Liver (tissue), 9 donors: Measurements from ENCODE around the gene NME4. TPM values are rescaled to one million over a fixed set of nuclear protein-coding genes. Genes with fewer than 3 reads are reported as not detected.
A peak's percentile ranks its signal among the peaks of the same experiment; 100 is the strongest.

Source experiments
- DNase-seq: peaks from one replicate; pipeline ENCODE4 v3.0.0-alpha.2; 2017; ENCODE audit warnings: low spot score
- H3K27ac ChIP-seq, 2 donors: one replicate each; pipeline ENCODE4 v1.7.0; 2013; ENCODE audit warnings: inconsistent platforms in 2 of 2, low read length in 2 of 2, control low read depth in 1 of 2, low read depth in 1 of 2, mild to moderate bottlenecking in 1 of 2
- H3K27me3 ChIP-seq, 4 donors: one replicate each; pipeline versions ENCODE4 v1.6.1 to v1.7.0; 2013; ENCODE audit warnings: low read length in 3 of 4, inconsistent platforms in 1 of 4, mild to moderate bottlenecking in 1 of 4, moderate library complexity in 1 of 4; ENCODE audit not compliant: control insufficient read depth in 4 of 4, insufficient read depth in 4 of 4
- H3K36me3 ChIP-seq, 4 donors: one replicate each; pipeline versions ENCODE4 v1.6.1 to v1.7.0; 2013; ENCODE audit warnings: low read length in 3 of 4, mild to moderate bottlenecking in 3 of 4, low read depth in 1 of 4, moderate library complexity in 1 of 4; ENCODE audit not compliant: control insufficient read depth in 4 of 4, insufficient read depth in 3 of 4
- H3K4me1 ChIP-seq, 4 donors: one replicate each; pipeline versions ENCODE4 v1.6.1 to v1.7.0; 2013; ENCODE audit warnings: low read length in 3 of 4, mild to moderate bottlenecking in 3 of 4, moderate library complexity in 1 of 4; ENCODE audit not compliant: control insufficient read depth in 4 of 4, insufficient read depth in 4 of 4
- H3K4me3 ChIP-seq, 3 donors: one replicate each; pipeline versions ENCODE4 v1.6.1 to v1.7.0; 2013; ENCODE audit warnings: low read length in 3 of 3, control low read depth in 1 of 3, low read depth in 1 of 3, mild to moderate bottlenecking in 1 of 3
- H3K9ac ChIP-seq, 2 donors: one replicate each; pipeline ENCODE4 v1.7.0; 2013; ENCODE audit warnings: low read length in 2 of 2, mild to moderate bottlenecking in 2 of 2, moderate library complexity in 2 of 2, control low read depth in 1 of 2, low read depth in 1 of 2
- H3K9me3 ChIP-seq, 4 donors: one replicate each; pipeline versions ENCODE4 v1.6.1 to v1.7.0; 2013; ENCODE audit warnings: low read length in 3 of 4; ENCODE audit not compliant: control insufficient read depth in 4 of 4
- ATF3 ChIP-seq: IDR thresholded peaks from 2 replicates; pipeline ENCODE4 v1.6.1; 2016; ENCODE audit warnings: antibody characterized with exemption
- CTCF ChIP-seq: fragments of 150-350 bp; IDR thresholded peaks from 2 replicates; pipeline ENCODE4 v1.5.1; 2017; ENCODE audit warnings: improper control_type of control experiment, low read depth, low read length; ENCODE audit not compliant: missing input control
- EGR1 ChIP-seq, 2 donors: IDR thresholded peaks; 2 replicates each; pipeline ENCODE4 v1.6.1; 2016 to 2018; ENCODE audit warnings: antibody characterized with exemption in 2 of 2, low read depth in 2 of 2
- FOXA1 ChIP-seq: IDR thresholded peaks from 2 replicates; pipeline ENCODE4 v1.6.1; 2016; ENCODE audit warnings: antibody characterized with exemption
- FOXA2 ChIP-seq: IDR thresholded peaks from 2 replicates; pipeline ENCODE4 v1.6.1; 2016; ENCODE audit warnings: antibody characterized with exemption
- GABPA ChIP-seq, 2 donors: IDR thresholded peaks in 1 of 2; conservative IDR thresholded peaks in 1 of 2; 2 replicates each; pipeline ENCODE4 v1.6.1; 2016; ENCODE audit warnings: antibody characterized with exemption in 2 of 2, mild to moderate bottlenecking in 1 of 2, moderate library complexity in 1 of 2
- HNF4A ChIP-seq, 2 donors: conservative IDR thresholded peaks; 2 replicates each; pipeline ENCODE4 v1.6.1; 2016; ENCODE audit warnings: antibody characterized with exemption in 2 of 2, mild to moderate bottlenecking in 2 of 2
- HNF4G ChIP-seq: IDR thresholded peaks from 2 replicates; pipeline ENCODE4 v1.6.1; 2016; ENCODE audit warnings: antibody characterized with exemption
- JUND ChIP-seq, 2 donors: IDR thresholded peaks; 2 replicates each; pipeline ENCODE4 v1.6.1; 2016; ENCODE audit warnings: antibody characterized with exemption in 2 of 2
- NR2F2 ChIP-seq: IDR thresholded peaks from 2 replicates; pipeline ENCODE4 v1.6.1; 2016; ENCODE audit warnings: antibody characterized with exemption
- RAD21 ChIP-seq, 2 donors: IDR thresholded peaks; 2 replicates each; pipeline ENCODE4 v1.6.1; 2016; ENCODE audit warnings: antibody characterized with exemption in 2 of 2, mild to moderate bottlenecking in 2 of 2
- REST ChIP-seq: IDR thresholded peaks from 2 replicates; pipeline ENCODE4 v1.6.1; 2016; ENCODE audit warnings: antibody characterized with exemption, mild to moderate bottlenecking
- RXRA ChIP-seq, 2 donors: IDR thresholded peaks; 2 replicates each; pipeline ENCODE4 v1.6.1; 2017 to 2018; ENCODE audit warnings: antibody characterized with exemption in 2 of 2, mild to moderate bottlenecking in 1 of 2
- SP1 ChIP-seq: IDR thresholded peaks from 2 replicates; pipeline ENCODE4 v1.6.1; 2018; ENCODE audit warnings: antibody characterized with exemption, mild to moderate bottlenecking
- TAF1 ChIP-seq: conservative IDR thresholded peaks from 2 replicates; pipeline ENCODE4 v1.6.1; 2016; ENCODE audit warnings: antibody characterized with exemption, mild to moderate bottlenecking
- YY1 ChIP-seq: IDR thresholded peaks from 2 replicates; pipeline ENCODE4 v1.6.1; 2016; ENCODE audit warnings: antibody characterized with exemption, mild to moderate bottlenecking
- WGBS: extraction: QIAGEN DNeasy Blood & Tissue Kit; methylation state at CpG from one replicate; pipeline ENCODE4 v1.1.7; 2013; 5-methylcytosine and 5-hydroxymethylcytosine counted together
- polyA plus RNA-seq, 2 donors: library from polyadenylated mRNA; stranded (reverse) in 1 of 2; unstranded in 1 of 2; fragments of 200-250 nt in 1 of 2; fragments of >200 nt in 1 of 2; fragmentation: Nextera tagmentation in 1 of 2; extraction: Ambion mirVana in 1 of 2; gene quantifications; one replicate each; pipeline versions ENCODE4 v1.2.1 to v1.2.3, GENCODE V29; 2013 to 2015
- total RNA-seq, 2 donors: library from RNA; depleted of rRNA; stranded (reverse); fragments of >200 nt; gene quantifications; one replicate each; pipeline ENCODE4 v1.2.3, GENCODE V29; 2014
- TF ChIP-seq, protein P1 (sequence below): IDR thresholded peaks from 2 replicates; pipeline ENCODE4 v1.6.1; 2016; ENCODE audit warnings: antibody characterized with exemption
- TF ChIP-seq, protein P2 (sequence below): IDR thresholded peaks from 2 replicates; pipeline ENCODE4 v1.6.1; 2016; ENCODE audit warnings: antibody characterized with exemption
- donor health status: healthy.
- donor health status: healthy.
- donor health status: healthy.
- donor health status: healthy.
- donor health status: healthy.

The NME4 gene
- total and polyA plus RNA-seq, 4 donors, result 39.2 to 118 (median 83.9) TPM

DNA sequence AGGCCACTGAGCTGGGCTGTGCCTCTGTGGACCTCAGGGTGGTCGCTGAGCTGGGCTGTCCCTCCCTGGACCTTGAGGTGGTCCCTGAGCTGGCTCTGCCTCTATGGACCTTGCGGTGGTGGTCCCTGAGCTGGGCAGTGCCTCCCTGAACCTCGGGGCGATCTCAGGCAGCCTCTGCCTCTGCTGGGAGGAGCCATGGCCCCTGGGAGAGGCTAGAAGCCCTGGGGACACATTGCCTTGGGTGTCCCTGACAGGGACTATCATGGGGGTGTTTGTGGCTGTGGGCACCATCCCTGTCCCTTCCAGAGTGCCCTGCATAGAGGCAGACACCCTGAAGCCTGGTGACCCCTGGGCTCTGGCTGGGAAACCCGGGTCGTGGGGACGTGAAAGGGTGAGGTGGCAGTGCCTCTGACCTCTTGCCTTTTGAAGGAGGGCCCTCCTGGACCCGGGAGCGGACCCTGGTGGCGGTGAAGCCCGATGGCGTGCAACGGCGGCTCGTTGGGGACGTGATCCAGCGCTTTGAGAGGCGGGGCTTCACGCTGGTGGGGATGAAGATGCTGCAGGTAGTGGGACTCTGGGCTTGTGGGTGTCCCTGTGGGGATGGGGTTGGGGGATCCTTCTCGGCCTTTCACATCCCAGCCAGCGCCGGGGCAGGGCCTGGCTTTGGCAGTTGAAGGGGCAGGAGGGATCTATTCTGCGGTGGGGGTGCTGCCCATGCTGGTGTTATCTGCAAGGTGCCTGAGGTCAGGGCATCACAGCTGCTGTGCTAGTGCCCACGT is 1.8 kb downstream of the NME4 start:
- Histone ChIP-seq H3K9me3 (no peaks in the 10 kb centered on the region), H3K4me3 (no peak overlapping the region), H3K27me3 (no peaks in the 10 kb centered on the region), H3K27ac (peak overlapping the region; percentile 13 to 54), H3K36me3 (no peaks in the 10 kb centered on the region), H3K4me1 (peaks cover 6 to 40% (median 17%) of the 10 kb centered on the region in 4 donors), H3K9ac (peak overlapping the region in 1 of 2 donors; percentile 25)
- 88% methylated on average over 24 of the region's 24 CpGs for WGBS
- no peak for TF ChIP-seq NR2F2
- no peak for TF ChIP-seq RAD21 (IDR thresholded peaks at IDR 0.05)
- TF ChIP-seq FOXA2, result no peak
- no peak for TF ChIP-seq HNF4A (conservative IDR thresholded peaks at IDR 0.05)
- no peak for TF ChIP-seq ATF3
- TF ChIP-seq YY1, result no peak
- TF ChIP-seq EGR1 (IDR thresholded peaks at IDR 0.05; ENCODE audit: low read depth in 2 of 2), result no peak
- TF ChIP-seq, protein P1, sequence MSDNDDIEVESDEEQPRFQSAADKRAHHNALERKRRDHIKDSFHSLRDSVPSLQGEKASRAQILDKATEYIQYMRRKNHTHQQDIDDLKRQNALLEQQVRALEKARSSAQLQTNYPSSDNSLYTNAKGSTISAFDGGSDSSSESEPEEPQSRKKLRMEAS, result no peak
- no peak for TF ChIP-seq FOXA1
- TF ChIP-seq TAF1, result no peak
- TF ChIP-seq JUND (IDR thresholded peaks at IDR 0.05), result no peak
- TF ChIP-seq HNF4G, result no peak
- peak; percentile 46 for DNase-seq

- H3K9me3 ChIP-seq, result no peaks in the 10 kb centered on the region
- 93% methylated on average over 22 of the region's 22 CpGs for WGBS
- H3K27me3 ChIP-seq, result no peaks in the 10 kb centered on the region
- DNase-seq, result peak; percentile 70
- H3K9ac ChIP-seq, result no peak overlapping the region
- no peak for TF ChIP-seq SP1
- TF ChIP-seq, protein P2, sequence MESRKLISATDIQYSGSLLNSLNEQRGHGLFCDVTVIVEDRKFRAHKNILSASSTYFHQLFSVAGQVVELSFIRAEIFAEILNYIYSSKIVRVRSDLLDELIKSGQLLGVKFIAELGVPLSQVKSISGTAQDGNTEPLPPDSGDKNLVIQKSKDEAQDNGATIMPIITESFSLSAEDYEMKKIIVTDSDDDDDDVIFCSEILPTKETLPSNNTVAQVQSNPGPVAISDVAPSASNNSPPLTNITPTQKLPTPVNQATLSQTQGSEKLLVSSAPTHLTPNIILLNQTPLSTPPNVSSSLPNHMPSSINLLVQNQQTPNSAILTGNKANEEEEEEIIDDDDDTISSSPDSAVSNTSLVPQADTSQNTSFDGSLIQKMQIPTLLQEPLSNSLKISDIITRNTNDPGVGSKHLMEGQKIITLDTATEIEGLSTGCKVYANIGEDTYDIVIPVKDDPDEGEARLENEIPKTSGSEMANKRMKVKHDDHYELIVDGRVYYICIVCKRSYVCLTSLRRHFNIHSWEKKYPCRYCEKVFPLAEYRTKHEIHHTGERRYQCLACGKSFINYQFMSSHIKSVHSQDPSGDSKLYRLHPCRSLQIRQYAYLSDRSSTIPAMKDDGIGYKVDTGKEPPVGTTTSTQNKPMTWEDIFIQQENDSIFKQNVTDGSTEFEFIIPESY, result no peak
- no peak for TF ChIP-seq RAD21 (IDR thresholded peaks at IDR 0.05)
- no peak for TF ChIP-seq YY1
- no peak for TF ChIP-seq REST
- no peak for TF ChIP-seq ATF3
- TF ChIP-seq, protein P1, result no peak
- TF ChIP-seq HNF4A (conservative IDR thresholded peaks at IDR 0.05), result no peak
- no peak for TF ChIP-seq FOXA1
- TF ChIP-seq TAF1, result no peak
- TF ChIP-seq RXRA (IDR thresholded peaks at IDR 0.05), result no peak
- TF ChIP-seq GABPA (IDR thresholded peaks at IDR 0.05 in 1 of 2, conservative IDR thresholded peaks at IDR 0.05 in 1 of 2), result no peak
- no peak for TF ChIP-seq FOXA2
- no peak for TF ChIP-seq EGR1 (IDR thresholded peaks at IDR 0.05; ENCODE audit: low read depth in 2 of 2)
- no peak for TF ChIP-seq HNF4G
- TF ChIP-seq NR2F2, result no peak
- TF ChIP-seq JUND (IDR thresholded peaks at IDR 0.05), result no peak
- TF ChIP-seq CTCF, result no peak
- H3K4me3 ChIP-seq, result no peak overlapping the region
- peaks cover 6 to 40% (median 17%) of the 10 kb centered on the region in 4 donors for H3K4me1 ChIP-seq
- H3K27ac ChIP-seq, result no peak overlapping the region
- H3K36me3 ChIP-seq, result no peaks in the 10 kb centered on the region
Measured at GRCh38 chr16:399340-400019, 2.5 kb downstream of the NME4 start.
